HuH-7.5 (cell line): ENCODE results near the gene RFX1.

ENCODE experiments used
- DNase-seq: peaks from one replicate; pipeline ENCODE4 v3.0.0; 2011; ENCODE audit warnings: low spot score

RFX1 gene

GRCh38 chr19:13960863-13961784 is 45.0 kb downstream of the RFX1 start:
- no peak for DNase-seq

DNA sequence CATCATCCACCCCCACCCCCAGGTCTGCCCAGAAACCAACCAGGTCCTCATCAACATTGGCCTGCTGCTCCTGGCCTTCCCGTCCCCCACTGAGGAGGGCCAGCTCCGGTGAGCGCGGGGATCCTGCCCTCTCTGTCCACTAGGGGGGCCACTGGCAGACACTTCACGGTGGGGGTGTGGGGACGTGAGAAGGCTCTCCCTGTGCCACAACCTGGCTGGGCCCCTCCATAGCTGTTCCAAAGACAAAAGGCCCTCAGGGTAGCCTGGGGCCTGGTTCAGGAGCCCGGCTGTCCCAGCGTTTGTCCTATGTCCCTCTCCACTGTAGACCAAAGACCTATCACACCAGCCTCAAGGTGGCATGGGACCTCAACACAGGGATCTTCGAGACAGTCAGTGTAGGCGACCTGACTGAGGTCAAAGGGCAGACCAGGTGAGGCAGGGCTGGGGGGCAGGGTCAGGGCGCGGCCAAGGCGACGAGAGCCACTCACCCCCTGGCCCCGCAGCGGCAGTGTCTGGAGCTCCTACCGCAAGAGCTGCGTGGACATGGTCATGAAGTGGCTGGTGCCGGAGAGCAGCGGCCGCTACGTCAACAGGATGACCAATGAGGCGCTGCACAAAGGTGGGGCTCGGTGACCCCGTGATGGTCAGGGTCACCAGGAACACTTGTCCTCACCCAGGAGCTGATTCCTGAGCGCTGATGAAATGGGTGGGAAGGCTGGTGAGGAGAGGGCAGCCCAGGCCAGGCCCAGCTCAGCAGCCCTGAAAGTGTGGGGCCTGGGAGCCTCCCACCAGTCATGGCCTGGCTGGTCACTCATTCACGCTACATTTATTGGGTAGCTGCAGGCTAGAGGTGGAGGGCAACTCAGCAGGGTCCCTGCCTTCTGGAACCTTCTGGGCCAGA is 45.9 kb downstream of the RFX1 start:
- DNase-seq = peak; percentile 89

- no peak for DNase-seq
Observed at GRCh38 chr19:13959141-13959961, 46.8 kb downstream of the RFX1 start.

DNA sequence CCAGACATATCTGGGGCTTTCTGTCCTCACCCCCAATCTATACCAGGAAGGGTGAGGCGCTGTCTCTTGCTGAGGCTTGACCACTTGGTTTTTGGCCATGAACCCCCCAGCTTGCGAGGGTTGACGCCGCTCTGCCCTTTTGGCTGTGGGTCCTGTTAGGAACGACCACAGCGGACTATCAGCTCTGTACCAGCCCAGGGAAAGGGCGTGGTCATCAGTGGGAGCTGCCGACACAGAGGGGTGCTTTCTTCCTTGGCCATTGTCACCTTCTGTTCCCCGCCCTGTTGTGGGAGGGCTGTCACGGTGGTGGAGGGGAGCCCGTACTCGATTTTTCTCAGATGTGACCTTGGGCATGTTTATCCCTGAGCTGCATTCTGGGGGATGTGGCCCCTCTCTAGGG is 48.1 kb downstream of the RFX1 start:
- DNase-seq = no peak

GRCh38 chr19:13957051-13957450 is 49.1 kb downstream of the RFX1 start:
- no peak for DNase-seq

- DNase-seq = no peak
Observed at GRCh38 chr19:13956365-13956744, 49.8 kb downstream of the RFX1 start.

GRCh38 chr19:13955662-13956364 is 50.3 kb downstream of the RFX1 start:
- DNase-seq = no peak

DNA sequence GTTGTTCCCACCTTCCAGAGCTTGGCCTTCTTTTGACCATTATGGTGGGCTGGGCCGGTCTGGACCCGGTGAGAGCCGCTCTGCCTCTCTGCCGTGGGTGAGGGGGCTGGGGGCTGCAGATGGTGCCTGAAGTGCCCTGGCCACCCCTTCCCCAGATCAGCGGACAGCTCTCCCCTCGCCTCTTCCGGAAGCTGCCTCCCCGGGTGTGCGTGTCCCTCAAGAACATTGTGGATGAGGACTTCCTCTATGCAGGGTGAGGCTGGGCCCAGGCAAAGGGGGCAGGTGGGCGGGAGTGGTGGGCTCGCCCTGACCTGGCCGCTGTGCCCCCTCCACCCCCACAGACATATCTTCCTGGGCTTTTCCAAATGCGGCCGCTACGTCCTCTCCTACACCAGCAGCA is 51.9 kb downstream of the RFX1 start:
- no peak for DNase-seq

- DNase-seq = no peak
Observed at GRCh38 chr19:13952931-13953531, 53.1 kb downstream of the RFX1 start.

DNA sequence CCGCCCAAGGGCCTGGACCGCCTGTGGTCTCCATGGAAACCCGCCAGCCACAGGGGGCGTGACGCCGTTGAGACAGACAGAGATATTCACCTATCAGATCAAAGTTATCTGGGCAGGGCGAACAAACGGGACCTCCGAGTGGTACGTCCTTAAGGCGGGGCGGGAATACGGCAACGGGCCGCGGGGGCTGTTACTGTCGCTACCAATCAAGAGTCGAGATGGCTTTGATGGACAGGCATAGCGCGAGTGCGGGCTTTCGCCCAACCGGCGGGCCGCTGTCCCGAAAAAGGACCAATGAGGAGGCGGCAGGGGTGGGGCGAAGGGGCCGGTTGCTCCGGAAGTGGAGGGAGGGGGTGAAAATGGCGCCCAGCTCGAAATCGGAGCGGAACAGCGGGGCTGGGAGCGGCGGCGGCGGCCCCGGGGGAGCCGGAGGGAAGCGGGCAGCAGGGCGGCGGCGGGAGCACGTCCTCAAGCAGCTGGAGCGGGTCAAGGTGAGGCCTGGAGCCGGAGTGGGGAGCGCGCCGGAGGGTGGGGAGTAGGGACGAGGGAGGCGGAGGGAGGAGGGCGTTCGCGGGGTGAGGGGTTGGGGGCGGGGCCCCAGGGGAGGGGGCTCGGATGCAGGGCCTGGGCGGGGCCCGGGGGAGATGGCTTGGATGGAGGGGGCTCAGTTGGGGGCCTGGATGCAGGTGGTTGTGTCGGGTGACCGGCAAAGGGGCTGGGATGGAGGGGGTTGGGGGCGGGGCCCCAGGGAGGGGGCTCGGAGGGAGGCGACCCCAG is 53.8 kb downstream of the RFX1 start, which contains the start of gene DCAF15:
Gene DCAF15, plus strand, starts transcription at position 356 of the 777 bp plus-strand sequence. Its CDS starts 4 bp downstream, at position 360.
- DNase-seq = peak; percentile 100

GRCh38 chr19:13951799-13952153 is 54.3 kb downstream of the RFX1 start:
- no peak for DNase-seq

DNA sequence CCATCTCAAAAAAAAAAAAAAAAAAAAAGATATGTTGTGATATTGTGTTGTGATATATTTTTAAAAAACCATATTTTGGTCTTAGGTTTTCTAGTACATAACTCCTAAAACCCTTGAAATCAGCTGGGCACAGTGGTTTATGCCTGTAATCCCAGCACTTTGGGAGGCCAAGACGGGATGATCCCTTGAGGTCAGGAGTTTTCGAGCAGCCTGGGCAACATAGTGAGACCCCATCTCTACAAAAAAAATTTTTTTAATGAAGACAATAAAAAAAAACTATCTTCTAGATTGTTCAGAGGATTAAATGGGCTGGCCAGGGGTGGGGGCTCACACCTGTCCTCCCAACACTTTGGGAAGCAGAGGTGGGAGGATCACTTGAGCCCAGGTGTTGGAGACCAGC is 55.1 kb downstream of the RFX1 start:
- DNase-seq = no peak

GRCh38 chr19:13946414-13946813 is 59.7 kb downstream of the RFX1 start:
- no peak for DNase-seq

DNA sequence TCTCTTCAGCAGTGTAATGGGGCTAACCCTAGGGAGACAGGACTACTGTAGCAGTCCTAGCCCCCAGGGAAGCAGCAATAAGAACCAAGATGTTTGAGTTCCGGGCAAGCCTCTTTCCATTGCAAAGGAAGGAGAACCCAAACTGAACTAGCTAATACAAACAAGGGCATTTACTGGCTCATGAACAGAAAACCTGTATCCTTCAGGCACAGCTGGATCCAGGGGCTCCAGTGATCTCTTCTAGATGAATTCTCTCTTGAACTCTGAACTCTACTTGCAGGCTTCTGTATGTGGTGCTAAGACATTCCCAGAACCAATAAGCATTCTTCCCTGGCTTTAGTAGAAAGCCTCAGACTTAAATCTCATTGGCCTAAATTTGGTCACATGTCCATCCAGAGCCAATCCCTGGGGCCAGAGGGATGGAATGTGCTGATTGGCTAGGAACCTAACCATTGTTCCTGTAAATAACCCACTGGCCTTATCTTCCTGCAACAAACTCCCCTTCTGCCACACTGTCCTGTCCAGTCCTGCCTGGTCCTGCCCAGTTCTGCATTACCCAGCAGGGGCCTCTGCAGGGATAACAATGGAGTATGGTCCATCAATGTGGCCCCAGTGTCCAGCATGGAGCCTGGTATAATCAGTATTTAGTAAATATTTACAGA is 64.0 kb downstream of the RFX1 start:
- DNase-seq = no peak

DNA sequence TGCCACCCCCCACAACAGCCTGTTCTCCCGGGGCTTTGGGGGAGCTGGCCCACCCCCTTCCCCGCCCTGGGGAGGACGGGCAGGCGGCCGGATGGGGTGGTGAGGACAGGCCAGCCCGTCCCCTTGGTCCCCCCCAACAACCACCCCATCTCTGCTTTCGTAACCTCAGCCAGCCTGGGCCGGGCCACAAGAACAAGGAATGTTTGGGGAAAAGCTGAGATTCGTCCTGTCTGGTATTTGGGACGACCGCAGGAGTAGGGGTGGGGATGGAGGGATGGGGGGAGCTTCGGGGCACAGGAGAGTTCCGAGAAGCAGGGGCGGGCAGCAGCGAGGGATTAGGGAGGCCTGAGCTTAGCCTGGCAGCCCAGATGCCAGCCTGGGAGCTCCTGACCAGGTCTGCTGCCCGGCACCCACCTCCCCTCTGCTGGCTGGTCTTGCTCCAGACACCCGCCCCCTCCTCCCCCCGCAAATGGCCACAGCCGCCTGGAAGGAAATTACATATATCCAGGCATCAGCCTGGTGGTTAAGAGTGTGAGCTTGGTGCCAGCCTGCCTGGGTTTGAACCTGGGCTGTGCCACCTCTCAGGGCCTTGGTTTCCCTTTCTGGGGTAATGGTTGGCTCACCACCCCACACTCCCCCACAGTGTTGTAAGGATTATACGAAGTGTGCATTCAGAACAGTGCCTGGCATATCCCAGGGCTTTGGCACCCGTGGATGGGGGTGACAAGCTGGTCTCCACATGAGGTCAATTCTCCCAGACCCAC is 67.6 kb downstream of the RFX1 start, which contains the start of gene PODNL1:
Gene PODNL1, minus strand, starts transcription at position 117 of the 764 bp plus-strand sequence. CDS start 236 bp downstream, outside the sequence.
- no peak for DNase-seq

- no peak for DNase-seq
Observed at GRCh38 chr19:13937479-13938300, 68.4 kb downstream of the RFX1 start.

GRCh38 chr19:13935765-13936510 is 70.2 kb downstream of the RFX1 start:
- DNase-seq = no peak
